Spleen (tissue), 11 donors: Measurements from ENCODE around the gene SUN3. TPM values are rescaled to one million over a fixed set of nuclear protein-coding genes. Genes with fewer than 3 reads are reported as not detected.

Experiments used
- DNase-seq: peaks from one replicate; pipeline ENCODE4 v3.0.0-alpha.2; 2020
- H3K27ac ChIP-seq, 8 donors: fragments of 200-600 bp; sonication (generic) in 7 of 8; 1 replicate in 4 of 8; 2 replicates in 4 of 8; pipeline versions ENCODE4 v1.5.0 to v1.8.0; 2016 to 2021; ENCODE audit warnings: inconsistent platforms in 4 of 8, mild to moderate bottlenecking in 4 of 8, moderate library complexity in 1 of 8
- H3K27me3 ChIP-seq, 7 donors: fragments of 200-600 bp; sonication (generic) in 6 of 7; replicated peaks in 1 of 7; 1 replicate in 4 of 7; 2 replicates in 3 of 7; pipeline versions ENCODE4 v1.5.0 to v1.8.0; 2016 to 2021; ENCODE audit warnings: inconsistent platforms in 3 of 7, mild to moderate bottlenecking in 1 of 7
- H3K36me3 ChIP-seq, 6 donors: fragments of 200-600 bp; sonication (generic) in 5 of 6; 1 replicate in 4 of 6; 2 replicates in 2 of 6; pipeline versions ENCODE4 v1.5.0 to v1.8.0; 2016 to 2021; ENCODE audit warnings: inconsistent platforms in 2 of 6
- H3K4me1 ChIP-seq, 6 donors: fragments of 200-600 bp; sonication (generic) in 5 of 6; 1 replicate in 3 of 6; 2 replicates in 3 of 6; pipeline versions ENCODE4 v1.5.0 to v1.8.0; 2016 to 2021; ENCODE audit warnings: inconsistent platforms in 3 of 6
- H3K4me3 ChIP-seq, 8 donors: fragments of 200-600 bp; sonication (generic) in 7 of 8; 1 replicate in 4 of 8; 2 replicates in 4 of 8; pipeline versions ENCODE4 v1.5.0 to v1.8.0; 2016 to 2021; ENCODE audit warnings: inconsistent platforms in 4 of 8, mild to moderate bottlenecking in 4 of 8, moderate library complexity in 2 of 8
- H3K9me3 ChIP-seq, 8 donors: fragments of 200-600 bp; sonication (generic) in 7 of 8; 1 replicate in 4 of 8; 2 replicates in 4 of 8; pipeline versions ENCODE4 v1.5.0 to v1.8.0; 2016 to 2021; ENCODE audit warnings: inconsistent platforms in 4 of 8
- POLR2A ChIP-seq, 3 donors: fragments of 450-650 bp; IDR thresholded peaks; one replicate each; pipeline ENCODE4 v1.5.1; 2017; ENCODE audit warnings: antibody characterized with exemption in 3 of 3, mild to moderate bottlenecking in 1 of 3
- POLR2AphosphoS5 ChIP-seq, 3 donors: sonication (generic); formaldehyde crosslinking; IDR thresholded peaks; one replicate each; pipeline ENCODE4 v1.5.1; 2017; ENCODE audit warnings: antibody characterized with exemption in 3 of 3
- WGBS, 5 donors: extraction: QIAGEN DNeasy Blood & Tissue Kit in 3 of 5; methylation state at CpG; one replicate each; pipeline versions ENCODE4 v1.1.5 to v1.1.7; 2013 to 2018; 5-methylcytosine and 5-hydroxymethylcytosine counted together
- intact Hi-C: fragments of 100-400 bp; cut with DNase I; formaldehyde crosslinking; loops from one replicate; pipeline ENCODE4 v1.15.0; 2023; ENCODE audit warnings: low total_unique reads
- polyA plus RNA-seq, 3 donors: library from polyadenylated mRNA; stranded (reverse); fragments of 200-250 nt; gene quantifications; one replicate each; pipeline ENCODE4 v1.2.1, GENCODE V29; 2013
- total RNA-seq, 7 donors: library from RNA; depleted of rRNA in 3 of 7; stranded (reverse); fragments of >200 nt in 3 of 7; fragmentation: NEBNext Ultra II Directional in 4 of 7; extraction: Animal tissue kit (Norgen Biotek cat#: 25700) in 4 of 7; gene quantifications; one replicate each; pipeline versions ENCODE4 v1.1.0 to v1.2.1, GENCODE V29; 2016 to 2021
- TF ChIP-seq, protein P1 (sequence below), 11 experiments: fragments of 200-600 bp in 7 of 11; fragments of 450-650 bp in 4 of 11; sonication (generic) in 4 of 11; IDR thresholded peaks in 8 of 11; conservative IDR thresholded peaks in 3 of 11; 1 replicate in 7 of 11; 2 replicates in 4 of 11; pipeline versions ENCODE4 v1.4.0 to v1.8.0; 2016 to 2021; ENCODE audit warnings: antibody characterized with exemption in 11 of 11, inconsistent platforms in 4 of 11, mild to moderate bottlenecking in 1 of 11
- donor health status: healthy with polysubstance abuse.
- donor health status: DM: no; HTN: no; CAD: no; lungs with moderate emphysema.
- donor health status: DM: no; HTN: no; CAD: no.
- donor health status: Bipolar disorder and iron deficiency.
- donor health status: healthy.
- donor health status: DM: no; HTN: no; CAD: no.
- donor health status: DM: yes; HTN: yes; CAD: no.

The SUN3 gene
- total and polyA plus RNA-seq, 10 donors: not detected

DNA sequence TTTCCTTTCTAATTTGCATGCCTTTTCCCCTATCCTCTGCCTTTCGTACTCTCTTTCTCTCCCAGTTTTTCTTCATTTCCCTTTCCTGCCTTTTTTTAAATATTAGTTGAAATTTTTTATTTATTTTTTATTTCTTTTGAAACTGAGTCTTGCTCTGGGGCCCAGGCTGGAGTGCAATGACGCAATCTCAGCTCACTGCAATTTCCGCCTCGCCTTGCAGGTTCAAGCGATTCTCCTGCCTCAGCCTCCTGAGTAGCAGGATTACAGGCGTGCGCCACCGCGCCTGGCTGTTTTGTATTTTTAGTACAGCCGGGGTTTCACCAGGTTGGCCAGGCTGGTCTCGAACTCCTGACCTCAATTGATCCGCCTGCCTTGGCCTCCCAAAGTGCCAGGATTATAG, 29.5 kb downstream of the SUN3 start:
- intact Hi-C loops: no loop called here
- no peak for DNase-seq
- H3K36me3 ChIP-seq: no peaks in the 10 kb centered on the region
- no peak overlapping the region for H3K27ac ChIP-seq
- WGBS, 5 donors: 93 to 97% (median 95%) methylated on average over 12 of the region's 12 CpGs
- H3K4me3 ChIP-seq: no peak overlapping the region
- no peaks in the 10 kb centered on the region for H3K4me1 ChIP-seq
- no peaks in the 10 kb centered on the region for H3K9me3 ChIP-seq
- H3K27me3 ChIP-seq: no peaks in the 10 kb centered on the region
- TF ChIP-seq, protein P1, sequence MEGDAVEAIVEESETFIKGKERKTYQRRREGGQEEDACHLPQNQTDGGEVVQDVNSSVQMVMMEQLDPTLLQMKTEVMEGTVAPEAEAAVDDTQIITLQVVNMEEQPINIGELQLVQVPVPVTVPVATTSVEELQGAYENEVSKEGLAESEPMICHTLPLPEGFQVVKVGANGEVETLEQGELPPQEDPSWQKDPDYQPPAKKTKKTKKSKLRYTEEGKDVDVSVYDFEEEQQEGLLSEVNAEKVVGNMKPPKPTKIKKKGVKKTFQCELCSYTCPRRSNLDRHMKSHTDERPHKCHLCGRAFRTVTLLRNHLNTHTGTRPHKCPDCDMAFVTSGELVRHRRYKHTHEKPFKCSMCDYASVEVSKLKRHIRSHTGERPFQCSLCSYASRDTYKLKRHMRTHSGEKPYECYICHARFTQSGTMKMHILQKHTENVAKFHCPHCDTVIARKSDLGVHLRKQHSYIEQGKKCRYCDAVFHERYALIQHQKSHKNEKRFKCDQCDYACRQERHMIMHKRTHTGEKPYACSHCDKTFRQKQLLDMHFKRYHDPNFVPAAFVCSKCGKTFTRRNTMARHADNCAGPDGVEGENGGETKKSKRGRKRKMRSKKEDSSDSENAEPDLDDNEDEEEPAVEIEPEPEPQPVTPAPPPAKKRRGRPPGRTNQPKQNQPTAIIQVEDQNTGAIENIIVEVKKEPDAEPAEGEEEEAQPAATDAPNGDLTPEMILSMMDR (IDR thresholded peaks at IDR 0.05 in 8 of 11, conservative IDR thresholded peaks at IDR 0.05 in 3 of 11): no peak
- no peak for TF ChIP-seq POLR2A (IDR thresholded peaks at IDR 0.05)
- TF ChIP-seq POLR2AphosphoS5 (IDR thresholded peaks at IDR 0.05): no peak

DNA sequence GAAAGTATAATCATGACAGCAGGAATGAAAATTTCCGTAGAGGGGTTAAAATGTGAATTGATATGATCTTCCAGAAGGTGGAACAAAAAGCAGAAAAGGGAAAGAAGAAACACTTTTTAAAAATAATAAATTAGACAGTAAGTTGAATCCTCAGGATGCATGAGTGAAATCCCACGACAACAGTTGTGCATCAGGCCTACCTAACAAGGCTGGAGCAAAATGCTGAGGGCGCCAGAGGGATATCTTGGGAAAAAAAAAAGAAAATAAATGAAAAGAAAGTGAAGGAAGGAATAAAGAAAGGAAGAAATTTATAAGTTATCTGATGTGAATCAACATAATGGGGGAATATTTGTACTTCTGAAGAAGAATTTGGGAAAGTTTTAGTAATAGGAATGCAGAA, 36.5 kb downstream of the SUN3 start:
- H3K4me1 ChIP-seq: peaks cover 5 to 19% (median 11%) of the 10 kb centered on the region in 6 donors
- peak overlapping the region; percentile 59 to 85 (median 72) for H3K27ac ChIP-seq
- intact Hi-C loops: no loop called here
- H3K36me3 ChIP-seq: no peaks in the 10 kb centered on the region
- TF ChIP-seq POLR2A (IDR thresholded peaks at IDR 0.05) (no peak), POLR2AphosphoS5 (IDR thresholded peaks at IDR 0.05) (no peak)
- TF ChIP-seq, protein P1 (IDR thresholded peaks at IDR 0.05 in 8 of 11, conservative IDR thresholded peaks at IDR 0.05 in 3 of 11): no peak
- 60 to 70% (median 67%) methylated on average over 3 of the region's 3 CpGs for WGBS, 5 donors
- H3K27me3 ChIP-seq: no peaks in the 10 kb centered on the region
- no peak for DNase-seq
- no peaks in the 10 kb centered on the region for H3K9me3 ChIP-seq
- peak overlapping the region in 6 of 8 donors; percentile 56 to 76 (median 62) for H3K4me3 ChIP-seq

DNA sequence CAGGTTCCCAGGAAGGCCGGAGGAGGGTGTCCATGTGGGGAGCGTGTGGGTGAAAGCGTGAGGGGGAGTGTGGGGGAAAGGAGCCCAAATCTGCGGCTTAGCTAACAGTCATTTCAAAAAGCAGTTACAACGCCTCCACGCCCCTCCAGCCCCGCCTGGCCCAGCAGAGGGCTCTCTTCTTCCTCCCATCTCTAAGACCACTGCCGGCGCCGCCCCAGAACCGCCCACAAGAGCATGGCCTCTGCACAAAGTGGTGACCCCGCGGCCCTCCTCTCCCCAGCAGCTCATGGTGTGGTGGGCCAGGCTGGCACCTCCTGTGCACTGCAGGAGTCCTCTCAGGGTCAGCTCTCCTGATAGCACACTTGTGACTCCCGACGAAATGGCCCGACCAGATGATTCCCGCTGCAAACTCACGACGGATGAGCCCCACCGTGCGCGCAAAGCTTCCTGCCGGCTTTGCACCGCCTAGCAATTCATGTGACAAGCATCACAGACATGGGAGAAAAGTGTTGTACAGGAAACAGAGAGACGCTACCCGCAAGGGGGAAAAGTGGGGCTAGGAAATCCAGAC, 37.1 kb downstream of the SUN3 start:
- TF ChIP-seq, protein P1 (IDR thresholded peaks at IDR 0.05 in 8 of 11, conservative IDR thresholded peaks at IDR 0.05 in 3 of 11): peak; percentile 54 to 81 (median 70)
- TF ChIP-seq POLR2A (IDR thresholded peaks at IDR 0.05): no peak
- peak; percentile 79 to 82 (median 80) for TF ChIP-seq POLR2AphosphoS5 (IDR thresholded peaks at IDR 0.05)
- 1 to 2% (median 1%) methylated on average over 26 of the region's 26 CpGs for WGBS, 5 donors
- DNase-seq: peak; percentile 97
- H3K27ac ChIP-seq: peak overlapping the region; percentile 59 to 85 (median 72)
- peaks cover 5 to 19% (median 11%) of the 10 kb centered on the region in 6 donors for H3K4me1 ChIP-seq
- no peaks in the 10 kb centered on the region for H3K9me3 ChIP-seq
- H3K4me3 ChIP-seq: peak overlapping the region; percentile 50 to 76 (median 62)
- intact Hi-C loops: loop anchor here (2.0 kb wide), 1 partner anchor 119 kb away; no protein-coding TSS in a partner anchor
- no peaks in the 10 kb centered on the region for H3K36me3 ChIP-seq
- H3K27me3 ChIP-seq: no peaks in the 10 kb centered on the region

DNA sequence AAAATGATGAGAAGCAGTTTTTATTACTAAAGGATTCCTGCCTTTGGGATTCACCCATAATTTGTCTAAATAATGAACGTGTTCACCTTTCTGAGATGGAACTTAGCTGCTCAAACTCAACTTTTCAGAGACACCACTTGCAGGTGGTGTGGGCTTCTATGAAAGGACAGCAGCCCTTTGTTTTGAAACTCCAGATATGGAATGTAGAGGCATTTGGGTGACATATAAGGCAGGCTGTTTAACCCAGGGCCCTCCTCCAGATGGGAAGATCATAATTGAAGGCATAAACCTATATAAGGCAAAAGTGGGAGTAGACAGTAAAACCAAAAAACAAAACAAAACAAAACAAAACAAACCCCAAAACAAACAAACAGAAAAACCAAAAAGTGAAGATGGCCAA, 37.6 kb downstream of the SUN3 start:
- H3K4me1 ChIP-seq: peaks cover 5 to 19% (median 11%) of the 10 kb centered on the region in 6 donors
- no peak for TF ChIP-seq POLR2AphosphoS5 (IDR thresholded peaks at IDR 0.05)
- no peak for TF ChIP-seq POLR2A (IDR thresholded peaks at IDR 0.05)
- TF ChIP-seq, protein P1 (IDR thresholded peaks at IDR 0.05 in 8 of 11, conservative IDR thresholded peaks at IDR 0.05 in 3 of 11): no peak
- peak overlapping the region in 4 of 8 donors; percentile 59 to 76 (median 65) for H3K4me3 ChIP-seq
- H3K36me3 ChIP-seq: no peaks in the 10 kb centered on the region
- H3K27me3 ChIP-seq: no peaks in the 10 kb centered on the region
- DNase-seq: no peak
- peak overlapping the region; percentile 59 to 85 (median 72) for H3K27ac ChIP-seq
- WGBS, 5 donors: 86 to 94% (median 91%) methylated on average over 1 of the region's 1 CpG
- intact Hi-C loops: loop anchor here (2.0 kb wide), 1 partner anchor 120 kb away; no protein-coding TSS in a partner anchor
- no peaks in the 10 kb centered on the region for H3K9me3 ChIP-seq
